Right lobe of liver (tissue), 4 donors: ENCODE data around the gene ACTR3.

Experiments
- POLR2A ChIP-seq: fragments of 450-650 bp; IDR thresholded peaks from one replicate; pipeline ENCODE4 v1.6.1; 2017; ENCODE audit warnings: antibody characterized with exemption, mild to moderate bottlenecking
- TF ChIP-seq, protein P1 (sequence below), 4 donors: fragments of 200-600 bp in 3 of 4; fragments of 450-650 bp in 1 of 4; IDR thresholded peaks; one replicate each; pipeline versions ENCODE4 v1.5.1 to v1.8.0; 2016 to 2022; ENCODE audit warnings: antibody characterized with exemption in 4 of 4, mild to moderate bottlenecking in 2 of 4
- donor health status: DM: no; HTN: no; CAD: no.
- donor health status: DM: no; HTN: no; CAD: no.
- donor health status: DM: no; HTN: yes; CAD: no.

DNA sequence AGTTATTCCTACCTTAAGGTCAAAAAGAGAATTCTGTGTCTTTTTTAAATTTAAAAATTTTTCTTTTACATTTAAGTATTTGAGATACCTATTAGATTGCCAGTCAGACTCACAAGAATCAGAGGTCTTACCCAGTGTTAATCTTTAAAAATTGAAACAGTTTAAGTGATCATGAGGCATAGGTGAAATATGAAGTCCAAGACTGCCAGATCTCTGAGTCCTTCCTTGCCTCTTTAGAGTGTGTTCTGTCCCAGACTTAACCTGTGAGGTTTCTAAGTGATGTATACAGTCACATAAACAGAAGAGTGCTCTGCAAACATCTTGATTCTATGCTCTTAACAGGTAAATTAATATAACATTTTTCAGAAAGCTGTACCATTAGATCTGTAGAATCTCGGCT lies 40.6 kb downstream of the ACTR3 start:
- no peak for TF ChIP-seq POLR2A
- TF ChIP-seq, protein P1, sequence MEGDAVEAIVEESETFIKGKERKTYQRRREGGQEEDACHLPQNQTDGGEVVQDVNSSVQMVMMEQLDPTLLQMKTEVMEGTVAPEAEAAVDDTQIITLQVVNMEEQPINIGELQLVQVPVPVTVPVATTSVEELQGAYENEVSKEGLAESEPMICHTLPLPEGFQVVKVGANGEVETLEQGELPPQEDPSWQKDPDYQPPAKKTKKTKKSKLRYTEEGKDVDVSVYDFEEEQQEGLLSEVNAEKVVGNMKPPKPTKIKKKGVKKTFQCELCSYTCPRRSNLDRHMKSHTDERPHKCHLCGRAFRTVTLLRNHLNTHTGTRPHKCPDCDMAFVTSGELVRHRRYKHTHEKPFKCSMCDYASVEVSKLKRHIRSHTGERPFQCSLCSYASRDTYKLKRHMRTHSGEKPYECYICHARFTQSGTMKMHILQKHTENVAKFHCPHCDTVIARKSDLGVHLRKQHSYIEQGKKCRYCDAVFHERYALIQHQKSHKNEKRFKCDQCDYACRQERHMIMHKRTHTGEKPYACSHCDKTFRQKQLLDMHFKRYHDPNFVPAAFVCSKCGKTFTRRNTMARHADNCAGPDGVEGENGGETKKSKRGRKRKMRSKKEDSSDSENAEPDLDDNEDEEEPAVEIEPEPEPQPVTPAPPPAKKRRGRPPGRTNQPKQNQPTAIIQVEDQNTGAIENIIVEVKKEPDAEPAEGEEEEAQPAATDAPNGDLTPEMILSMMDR (IDR thresholded peaks at IDR 0.05): no peak
